Measurements from ENCODE around the gene MET.

DNA sequence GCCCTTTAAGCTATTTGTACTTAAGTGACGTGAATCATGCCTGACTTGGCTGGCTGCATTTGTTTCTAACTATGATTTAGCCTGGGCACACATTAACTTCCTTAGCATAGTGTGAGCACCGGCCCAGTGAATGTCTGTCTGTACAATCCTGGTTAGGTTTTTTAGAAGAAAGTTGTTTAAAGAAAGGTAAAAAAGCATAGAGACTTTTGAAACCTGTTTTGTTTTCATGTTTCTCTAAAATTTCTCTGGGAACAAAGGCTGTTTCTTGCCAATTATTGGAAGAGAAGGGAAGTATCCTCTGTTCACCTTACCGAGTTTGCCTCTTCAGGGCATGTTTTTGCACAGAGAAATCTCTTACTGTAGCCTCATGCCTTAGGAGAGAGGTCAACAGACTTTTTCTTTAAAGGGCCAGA is 42.9 kb upstream of the MET start:
- TF ChIP-seq, protein P1, sequence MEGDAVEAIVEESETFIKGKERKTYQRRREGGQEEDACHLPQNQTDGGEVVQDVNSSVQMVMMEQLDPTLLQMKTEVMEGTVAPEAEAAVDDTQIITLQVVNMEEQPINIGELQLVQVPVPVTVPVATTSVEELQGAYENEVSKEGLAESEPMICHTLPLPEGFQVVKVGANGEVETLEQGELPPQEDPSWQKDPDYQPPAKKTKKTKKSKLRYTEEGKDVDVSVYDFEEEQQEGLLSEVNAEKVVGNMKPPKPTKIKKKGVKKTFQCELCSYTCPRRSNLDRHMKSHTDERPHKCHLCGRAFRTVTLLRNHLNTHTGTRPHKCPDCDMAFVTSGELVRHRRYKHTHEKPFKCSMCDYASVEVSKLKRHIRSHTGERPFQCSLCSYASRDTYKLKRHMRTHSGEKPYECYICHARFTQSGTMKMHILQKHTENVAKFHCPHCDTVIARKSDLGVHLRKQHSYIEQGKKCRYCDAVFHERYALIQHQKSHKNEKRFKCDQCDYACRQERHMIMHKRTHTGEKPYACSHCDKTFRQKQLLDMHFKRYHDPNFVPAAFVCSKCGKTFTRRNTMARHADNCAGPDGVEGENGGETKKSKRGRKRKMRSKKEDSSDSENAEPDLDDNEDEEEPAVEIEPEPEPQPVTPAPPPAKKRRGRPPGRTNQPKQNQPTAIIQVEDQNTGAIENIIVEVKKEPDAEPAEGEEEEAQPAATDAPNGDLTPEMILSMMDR (conservative IDR thresholded peaks at IDR 0.05 in 1 of 2, IDR thresholded peaks at IDR 0.05 in 1 of 2; ENCODE audit: low read depth in 1 of 2, low read length in 2 of 2) = no peak
- TF ChIP-seq EZH2 (IDR thresholded peaks at IDR 0.05; ENCODE audit: low read length, missing control alignments) = no peak

Data from fibroblast of lung (primary cell).